Left lobe of liver (tissue), 2 donors: ENCODE data around the gene DOCK1. TPM values are rescaled to one million over a fixed set of nuclear protein-coding genes. Genes with fewer than 3 reads are reported as not detected.
A peak's percentile ranks its signal among the peaks of the same experiment; 100 is the strongest.

ENCODE experiments used
- ATAC-seq: fragments of 200-7000 bp; cut with Tn5 transposase; one replicate; pipeline ENCODE4 v1.9.1; 2020; ENCODE audit warnings: mild to moderate bottlenecking, moderate library complexity
- DNase-seq: peaks from one replicate; pipeline ENCODE4 v3.0.0-alpha.2; 2020; ENCODE audit warnings: low spot score
- total RNA-seq: library from RNA; stranded (reverse); gene quantifications from one replicate; pipeline ENCODE4 v1.2.1, GENCODE V29; 2021
- donor health status: DM: no; HTN: no; CAD: no; lungs with moderate emphysema.
- donor health status: DM: no; HTN: yes; CAD: no.

DOCK1 gene
- total RNA-seq, 1 donor from 2014 or later: 14.7 TPM

- ATAC-seq (no peak), DNase-seq (no peak)
Measured at GRCh38 chr10:127125331-127125730, 220.1 kb downstream of the DOCK1 start.

- ATAC-seq (no peak), DNase-seq (no peak)
Measured at GRCh38 chr10:127127822-127128221, 222.6 kb downstream of the DOCK1 start.

GRCh38 chr10:127129104-127129503 is 223.9 kb downstream of the DOCK1 start:
- DNase-seq (no peak), ATAC-seq (no peak)

- DNase-seq (no peak), ATAC-seq (no peak)
Measured at GRCh38 chr10:127132451-127132850, 227.2 kb downstream of the DOCK1 start.

GRCh38 chr10:127133225-127133624 is 228.0 kb downstream of the DOCK1 start:
- DNase-seq (no peak), ATAC-seq (no peak)

GRCh38 chr10:127133672-127134500 is 228.7 kb downstream of the DOCK1 start:
- ATAC-seq (peak; percentile 54), DNase-seq (no peak)

- DNase-seq: no peak
- ATAC-seq: no peak
Measured at GRCh38 chr10:127135844-127136577, 230.8 kb downstream of the DOCK1 start.

- no peak for DNase-seq
- ATAC-seq: no peak
Measured at GRCh38 chr10:127137391-127137790, 232.2 kb downstream of the DOCK1 start.

GRCh38 chr10:127142136-127142535 is 236.9 kb downstream of the DOCK1 start:
- DNase-seq (no peak), ATAC-seq (no peak)

GRCh38 chr10:127142856-127143255 is 237.6 kb downstream of the DOCK1 start:
- DNase-seq: no peak
- no peak for ATAC-seq

- ATAC-seq: no peak
- no peak for DNase-seq
Measured at GRCh38 chr10:127145173-127145572, 239.9 kb downstream of the DOCK1 start.

- DNase-seq (no peak), ATAC-seq (no peak)
Measured at GRCh38 chr10:127146661-127147060, 241.4 kb downstream of the DOCK1 start.

GRCh38 chr10:127148066-127148932 is 243.1 kb downstream of the DOCK1 start:
- ATAC-seq: no peak

GRCh38 chr10:127148933-127149220 is 243.6 kb downstream of the DOCK1 start:
- ATAC-seq (no peak), DNase-seq (no peak)

More at GRCh38 chr10:127148066-127148932, 243.1 kb downstream of the DOCK1 start:
- no peak for DNase-seq

- DNase-seq: no peak
- ATAC-seq: no peak
Measured at GRCh38 chr10:127149501-127150081, 244.4 kb downstream of the DOCK1 start.

GRCh38 chr10:127150136-127150535 is 244.9 kb downstream of the DOCK1 start:
- DNase-seq (no peak), ATAC-seq (no peak)

- no peak for DNase-seq
- ATAC-seq: no peak
Measured at GRCh38 chr10:127151541-127151940, 246.3 kb downstream of the DOCK1 start.

- DNase-seq (peak; percentile 87), ATAC-seq (peak; percentile 98)
Measured at GRCh38 chr10:127151981-127152699, 246.9 kb downstream of the DOCK1 start.

GRCh38 chr10:127153181-127153580 is 248.0 kb downstream of the DOCK1 start:
- ATAC-seq: no peak
- no peak for DNase-seq
